IMR-90 (cell line): ENCODE measurements around the gene DDX19B. TPM values are rescaled to one million over a fixed set of nuclear protein-coding genes. Genes with fewer than 3 reads are reported as not detected.

Experiments
- ATAC-seq: fragments of 200-7000 bp; cut with Tn5 transposase; 2 replicates; pipeline ENCODE4 v1.9.1; 2020; ENCODE audit warnings: low read depth, mild to moderate bottlenecking, moderate library complexity
- BruUV-seq: library from RNA; stranded (reverse); fragments of 400-500 nt; replicated peaks from 2 replicates; lab custom pipeline; 2021; lab: Mats Ljungman, UMichigan
- CTCF ChIA-PET: fragments of 300-600 bp; formaldehyde crosslinking; extraction: SDS; loops from one replicate; lab custom pipeline; 2021; ENCODE audit warnings: antibody characterized with exemption; lab: Yijun Ruan, JAX
- POLR2A ChIA-PET: fragments of 300-600 bp; sonication (Branson Sonifier 250); formaldehyde crosslinking; loops from one replicate; lab custom pipeline; 2022; ENCODE audit warnings: antibody characterized with exemption; ENCODE audit not compliant: unreplicated experiment; lab: Charles Lee
- DNase-seq: peaks from one replicate; pipeline ENCODE4 v3.0.0; 2013
- H2AFZ ChIP-seq: replicated peaks from 2 replicates; pipeline ENCODE3; 2013; ENCODE audit warnings: low read length, mild to moderate bottlenecking; ENCODE audit not compliant: poor library complexity
- H2AK5ac ChIP-seq: 2 replicates; pipeline ENCODE4 v1.6.1; 2013; ENCODE audit warnings: low read depth, low read length, inconsistent platforms
- H2AK9ac ChIP-seq: replicated peaks from 2 replicates; pipeline ENCODE3; 2013; ENCODE audit warnings: mild to moderate bottlenecking, low read depth, low read length, moderate library complexity; ENCODE audit not compliant: poor library complexity
- H2BK120ac ChIP-seq: 2 replicates; pipeline ENCODE4 v1.6.1; 2013; ENCODE audit warnings: low read depth, low read length, inconsistent platforms
- H2BK15ac ChIP-seq: 3 replicates; pipeline ENCODE4 v1.6.1; 2013; ENCODE audit warnings: low read depth, low read length, inconsistent platforms
- H2BK20ac ChIP-seq: 2 replicates; pipeline ENCODE4 v1.6.1; 2013; ENCODE audit warnings: low read depth, mild to moderate bottlenecking, inconsistent platforms, low read length, moderate library complexity
- H2BK5ac ChIP-seq: 2 replicates; pipeline ENCODE4 v1.6.1; 2013; ENCODE audit warnings: mild to moderate bottlenecking, low read depth, low read length, inconsistent platforms; ENCODE audit not compliant: poor library complexity, severe bottlenecking
- H3K14ac ChIP-seq: replicated peaks from 2 replicates; pipeline ENCODE4 v1.6.1; 2013; ENCODE audit warnings: low read depth, low read length, inconsistent platforms
- H3K18ac ChIP-seq: 2 replicates; pipeline ENCODE4 v1.6.1; 2013; ENCODE audit warnings: low read depth, low read length, control low read depth
- H3K23ac ChIP-seq: 2 replicates; pipeline ENCODE4 v1.6.1; 2013; ENCODE audit warnings: low read depth, low read length, inconsistent platforms
- H3K27ac ChIP-seq: 2 replicates; pipeline ENCODE4 v1.5.1; 2013; ENCODE audit warnings: mild to moderate bottlenecking, control low read depth, low read length; ENCODE audit not compliant: insufficient read depth
- H3K27me3 ChIP-seq: 2 replicates; pipeline ENCODE4 v1.6.1; 2013; ENCODE audit warnings: low read length; ENCODE audit not compliant: control insufficient read depth, insufficient read depth
- H3K36me3 ChIP-seq: 2 replicates; pipeline ENCODE4 v1.6.1; 2013; ENCODE audit warnings: low read length, mixed read lengths; ENCODE audit not compliant: control insufficient read depth, insufficient read depth
- H3K4ac ChIP-seq: 2 replicates; pipeline ENCODE4 v1.6.1; 2013; ENCODE audit warnings: low read depth, low read length, inconsistent platforms
- H3K4me1 ChIP-seq: 2 replicates; pipeline ENCODE4 v1.6.1; 2013; ENCODE audit warnings: low read length, mixed read lengths; ENCODE audit not compliant: control insufficient read depth, insufficient read depth
- H3K4me2 ChIP-seq: 2 replicates; pipeline ENCODE4 v1.6.1; 2013; ENCODE audit warnings: low read depth, mild to moderate bottlenecking, control low read depth, low read length, moderate library complexity
- H3K4me3 ChIP-seq: 2 replicates; pipeline ENCODE4 v1.5.1; 2013; ENCODE audit warnings: low read depth, mild to moderate bottlenecking, control low read depth, low read length, moderate library complexity; ENCODE audit not compliant: insufficient read depth
- H3K56ac ChIP-seq: 2 replicates; pipeline ENCODE4 v1.6.1; 2013; ENCODE audit warnings: low read length, inconsistent platforms; ENCODE audit not compliant: insufficient read depth; ENCODE audit errors: extremely low read depth
- H3K79me1 ChIP-seq, 2 experiments: 2 replicates each; pipeline ENCODE4 v1.6.1; 2013; ENCODE audit warnings: low read length in 2 of 2, inconsistent platforms in 1 of 2, low read depth in 1 of 2
- H3K9ac ChIP-seq: 2 replicates; pipeline ENCODE4 v1.6.1; 2013; ENCODE audit warnings: low read depth, low read length, control low read depth
- H3K9me1 ChIP-seq: 2 replicates; pipeline ENCODE4 v1.6.1; 2013; ENCODE audit warnings: low read length, inconsistent platforms; ENCODE audit not compliant: insufficient read depth
- H3K9me3 ChIP-seq: 2 replicates; pipeline ENCODE4 v1.6.1; 2013; ENCODE audit warnings: low read length; ENCODE audit not compliant: control insufficient read depth, insufficient read depth
- H4K20me1 ChIP-seq: 2 replicates; pipeline ENCODE4 v1.6.1; 2013; ENCODE audit warnings: low read length, inconsistent platforms; ENCODE audit not compliant: insufficient read depth
- H4K5ac ChIP-seq: 2 replicates; pipeline ENCODE4 v1.6.1; 2013; ENCODE audit warnings: mild to moderate bottlenecking, low read depth, low read length, control low read depth
- H4K8ac ChIP-seq, 2 experiments: 2 replicates each; pipeline ENCODE4 v1.6.1; 2013; ENCODE audit warnings: low read depth in 2 of 2, low read length in 2 of 2, control low read depth in 1 of 2, inconsistent platforms in 1 of 2
- H4K91ac ChIP-seq: 2 replicates; pipeline ENCODE4 v1.6.1; 2013; ENCODE audit warnings: low read depth, low read length, inconsistent platforms; ENCODE audit not compliant: insufficient read depth
- BHLHE40 ChIP-seq: fragments of 150-350 bp; IDR thresholded peaks from 2 replicates; pipeline ENCODE4 v1.6.1; 2016; ENCODE audit warnings: mild to moderate bottlenecking, low read depth, low read length
- NFE2L2 ChIP-seq: fragments of 150-350 bp; IDR thresholded peaks from 2 replicates; pipeline ENCODE4 v1.6.1; 2016; ENCODE audit warnings: low read depth, mild to moderate bottlenecking, low read length
- POLR2A ChIP-seq: IDR thresholded peaks from 2 replicates; pipeline ENCODE4 v1.6.1; 2012; ENCODE audit warnings: mild to moderate bottlenecking, low read depth, low read length
- RCOR1 ChIP-seq: IDR thresholded peaks from 2 replicates; pipeline ENCODE4 v1.6.1; 2012; ENCODE audit warnings: mild to moderate bottlenecking, low read length, improper control_type of control experiment; ENCODE audit not compliant: insufficient replicate concordance
- WGBS, 2 experiments: methylation state at CpG; one replicate each; pipeline versions ENCODE4 v1.1.5 to v1.1.7; 2013; ENCODE audit warnings: missing lambda C conversion rate in 2 of 2; ENCODE audit not compliant: insufficient read length in 1 of 2; ENCODE audit errors: extremely low coverage in 2 of 2; 5-methylcytosine and 5-hydroxymethylcytosine counted together
- dilution Hi-C: fragments of 300-500 bp; cut with HindIII; formaldehyde crosslinking; loops from one replicate; pipeline ENCODE4 v1.14.3; 2018; ENCODE audit warnings: low sequenced_read_pairs; ENCODE audit not compliant: unreplicated experiment
- in situ Hi-C: fragments of 300-500 bp; cut with MboI; formaldehyde crosslinking; loops from 3 replicates; pipeline ENCODE4 v1.14.3; 2019; ENCODE audit warnings: low sequenced_read_pairs, inconsistent platforms, mixed read lengths
- intact Hi-C: fragments of 100-400 bp; cut with micrococcal nuclease; formaldehyde crosslinking; loops from 2 replicates; pipeline ENCODE4 v1.10.0; 2022
- polyA plus RNA-seq, 3 experiments: library from polyadenylated mRNA; depleted of rRNA; stranded (reverse); fragments of >200 nt; gene quantifications; 2 replicates each; pipeline ENCODE4 v1.2.3, GENCODE V29; 2012; ENCODE audit warnings: low replicate concordance in 1 of 3
- total RNA-seq: library from RNA; depleted of rRNA; stranded (reverse); fragments of >200 nt; gene quantifications from 2 replicates; pipeline ENCODE4 v1.2.3, GENCODE V29; 2012

The DDX19B gene
- total and polyA plus RNA-seq, 2 of the 4 experiments (the other 2 are of a cell fraction) = 33.3 to 41.0 TPM

- Histone ChIP-seq H2AFZ (no peak overlapping the region), H4K20me1 (no peaks in the 10 kb centered on the region), H3K9ac (no peak overlapping the region), H4K91ac (no peak overlapping the region), H3K14ac (no peak overlapping the region), H3K4me3 (no peak overlapping the region), H3K18ac (no peak overlapping the region), H3K9me3 (no peaks in the 10 kb centered on the region), H2AK5ac (no peak overlapping the region), H2BK15ac (no peak overlapping the region), H2BK120ac (no peak overlapping the region), H3K9me1 (peaks cover 3% of the 10 kb centered on the region), H3K4me1 (no peaks in the 10 kb centered on the region), H2BK20ac (no peak overlapping the region), H3K79me1 (peaks cover 0 to 3% of the 10 kb centered on the region in 2 experiments; a peak in 2 of 4 replicates), H4K5ac (no peak overlapping the region), H3K56ac (no peak overlapping the region), H3K23ac (no peak overlapping the region), H2BK5ac (no peak overlapping the region), H3K4ac (no peak overlapping the region), H3K4me2 (no peak overlapping the region), H3K27me3 (no peaks in the 10 kb centered on the region), H3K36me3 (peaks cover 43% of the 10 kb centered on the region), H3K27ac (no peak overlapping the region), H4K8ac (no peak overlapping the region), H2AK9ac (no peak overlapping the region)
- ATAC-seq (no peak), DNase-seq (no peak)
- dilution Hi-C loops (no loop called here), intact Hi-C loops (no loop called here), in situ Hi-C loops (no loop called here)
- WGBS, 2 experiments = no CpG with 5 or more reads among the region's 1 CpG
- CTCF ChIA-PET = no interaction called here
- POLR2A ChIA-PET = no interaction called here
- TF ChIP-seq NFE2L2 (no peak), RCOR1 (no peak), BHLHE40 (no peak), POLR2A (no peak)
- no TSS peak for BruUV-seq
These were observed 32.1 kb downstream of the DDX19B start for GRCh38 chr16:70331091-70331490.
